PC-3 (cell line): Measurements from ENCODE around the gene GRK3.

ENCODE experiments used
- EZH2phosphoT487 ChIP-seq: fragments of 300-600 bp; sonication (generic); IDR thresholded peaks from 2 replicates; pipeline ENCODE4 v1.6.1; 2018; ENCODE audit warnings: mild to moderate bottlenecking, antibody characterized with exemption, low read length, borderline replicate concordance
- TF ChIP-seq, protein P1 (sequence below): fragments of 300-600 bp; sonication (generic); conservative IDR thresholded peaks from 2 replicates; pipeline ENCODE4 v1.5.1; 2017; ENCODE audit warnings: antibody characterized with exemption, low read depth, mild to moderate bottlenecking, low read length

DNA sequence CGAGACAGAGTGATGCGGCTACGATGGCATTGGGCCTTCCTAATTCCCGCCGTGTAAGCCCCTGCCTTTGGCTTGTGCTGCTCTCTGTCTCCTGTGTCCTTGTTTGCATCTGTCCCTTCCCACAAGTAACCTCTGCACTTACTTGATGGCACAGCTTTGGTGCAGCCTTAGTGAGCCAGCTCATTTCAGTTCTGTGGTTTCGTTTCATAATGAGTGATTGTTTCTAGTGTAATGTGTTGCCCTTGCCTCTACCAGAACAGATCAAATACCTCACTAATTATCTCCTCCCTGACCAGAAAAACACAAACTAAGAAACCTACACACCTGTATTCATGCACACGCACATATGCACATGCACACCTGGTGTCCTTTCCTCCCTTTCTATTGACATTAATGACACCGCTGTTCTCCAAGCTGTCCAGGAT lies 58.8 kb downstream of the GRK3 start:
- TF ChIP-seq, protein P1, sequence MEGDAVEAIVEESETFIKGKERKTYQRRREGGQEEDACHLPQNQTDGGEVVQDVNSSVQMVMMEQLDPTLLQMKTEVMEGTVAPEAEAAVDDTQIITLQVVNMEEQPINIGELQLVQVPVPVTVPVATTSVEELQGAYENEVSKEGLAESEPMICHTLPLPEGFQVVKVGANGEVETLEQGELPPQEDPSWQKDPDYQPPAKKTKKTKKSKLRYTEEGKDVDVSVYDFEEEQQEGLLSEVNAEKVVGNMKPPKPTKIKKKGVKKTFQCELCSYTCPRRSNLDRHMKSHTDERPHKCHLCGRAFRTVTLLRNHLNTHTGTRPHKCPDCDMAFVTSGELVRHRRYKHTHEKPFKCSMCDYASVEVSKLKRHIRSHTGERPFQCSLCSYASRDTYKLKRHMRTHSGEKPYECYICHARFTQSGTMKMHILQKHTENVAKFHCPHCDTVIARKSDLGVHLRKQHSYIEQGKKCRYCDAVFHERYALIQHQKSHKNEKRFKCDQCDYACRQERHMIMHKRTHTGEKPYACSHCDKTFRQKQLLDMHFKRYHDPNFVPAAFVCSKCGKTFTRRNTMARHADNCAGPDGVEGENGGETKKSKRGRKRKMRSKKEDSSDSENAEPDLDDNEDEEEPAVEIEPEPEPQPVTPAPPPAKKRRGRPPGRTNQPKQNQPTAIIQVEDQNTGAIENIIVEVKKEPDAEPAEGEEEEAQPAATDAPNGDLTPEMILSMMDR = no peak
- TF ChIP-seq EZH2phosphoT487 = no peak
